Cardiac septum (tissue), 1 donor: ENCODE measurements around the gene PPHLN1. TPM values are rescaled to one million over a fixed set of nuclear protein-coding genes. Genes with fewer than 3 reads are reported as not detected.
A peak's percentile ranks its signal among the peaks of the same experiment; 100 is the strongest.

ENCODE experiments used
- DNase-seq: peaks from one replicate; pipeline ENCODE4 v3.0.0-alpha.2; 2020; ENCODE audit warnings: low spot score
- intact Hi-C: fragments of 100-400 bp; cut with DNase I; formaldehyde crosslinking; loops from one replicate; pipeline ENCODE4 v1.14.0; 2022
- long read RNA-seq: library from polyadenylated mRNA; unstranded; transcript quantifications from one replicate; pipeline ENCODE4 v2.0.0, GENCODE V29; 2021
- total RNA-seq: library from RNA; stranded (reverse); fragmentation: NEBNext Ultra II Directional; extraction: Animal tissue kit (Norgen Biotek cat#: 25700); gene quantifications from one replicate; pipeline ENCODE4 v1.2.1, GENCODE V29; 2021
- donor health status: DM: no; HTN: no; CAD: no.

PPHLN1 gene
- 33.7 TPM for total RNA-seq
- long read RNA-seq, full-length matches to known transcripts, result 5 of 13 reads
- long read RNA-seq, partial matches to known transcripts, result 5 of 13 reads
- long read RNA-seq, other reads (novel, unspliced or antisense), result 3 of 13 reads

- intact Hi-C loops, result loop anchor here (5.0 to 10.0 kb wide), 2 partner anchors 91 to 184 kb away; partner anchors contain the start of genes GXYLT1 and YAF2
Observed at GRCh38 chr12:42325653-42326474, at the start of gene PPHLN1, which contains the start of gene ZCRB1. PPHLN1 (plus strand) TSS chr12:42326167; CDS start chr12:42335903, 9,736 bp downstream. ZCRB1 (minus strand) TSS chr12:42326094; CDS start chr12:42324102, 1,992 bp downstream.

GRCh38 chr12:42277396-42278127, 48.4 kb upstream of the PPHLN1 start:
- intact Hi-C loops, result no loop called here
- DNase-seq, result no peak

More at GRCh38 chr12:42325653-42326474, at the start of gene PPHLN1, which contains the start of gene ZCRB1:
- DNase-seq, result peak; percentile 92

- DNase-seq, result no peak
- intact Hi-C loops, result no loop called here
Observed at GRCh38 chr12:42278128-42278510, 47.8 kb upstream of the PPHLN1 start.

DNA sequence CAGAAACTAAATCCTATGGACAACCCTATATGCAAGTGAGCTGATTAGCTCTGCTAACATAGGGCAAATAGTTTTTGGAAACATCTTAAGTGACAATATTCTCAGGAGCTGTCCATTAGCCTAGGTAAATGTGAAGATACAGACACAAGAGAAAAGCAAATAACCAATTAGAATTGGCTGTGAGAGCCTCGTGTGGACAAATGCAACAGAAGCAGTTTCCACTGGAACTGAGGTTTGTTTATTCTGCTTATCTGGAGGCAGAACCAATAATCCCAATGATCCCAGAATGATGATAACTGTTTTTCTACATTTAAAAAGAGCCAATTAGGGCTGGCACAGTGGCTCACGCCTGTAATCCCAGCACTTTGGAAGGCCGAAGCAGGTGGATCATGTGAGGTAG, 44.7 kb upstream of the PPHLN1 start:
- no peak for DNase-seq
- intact Hi-C loops, result no loop called here

GRCh38 chr12:42281844-42282243, 44.1 kb upstream of the PPHLN1 start:
- intact Hi-C loops, result no loop called here

GRCh38 chr12:42282294-42282693, 43.7 kb upstream of the PPHLN1 start:
- intact Hi-C loops, result no loop called here
- DNase-seq, result no peak

More at GRCh38 chr12:42281844-42282243, 44.1 kb upstream of the PPHLN1 start:
- no peak for DNase-seq

GRCh38 chr12:42283739-42284138, 42.2 kb upstream of the PPHLN1 start:
- no peak for DNase-seq
- intact Hi-C loops, result no loop called here

DNA sequence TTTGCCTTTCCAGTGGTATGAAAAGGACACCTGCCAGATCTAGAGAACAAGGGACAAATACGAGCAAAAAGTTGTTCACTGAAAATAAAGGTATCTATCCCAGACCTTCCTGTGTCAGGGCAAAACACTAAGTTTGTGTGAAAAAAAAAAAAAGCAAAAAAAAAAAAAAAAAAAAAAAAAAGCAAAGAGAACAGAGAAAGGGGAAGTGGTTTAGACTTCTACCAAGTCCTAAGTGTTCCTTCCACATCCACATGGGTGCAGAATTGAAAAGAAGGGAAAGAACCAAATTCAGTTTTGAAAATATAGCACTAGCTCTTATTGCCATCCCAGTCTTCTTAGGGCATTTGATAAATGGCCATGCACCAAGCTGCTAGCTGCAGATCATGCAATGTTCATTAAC, 41.8 kb upstream of the PPHLN1 start:
- DNase-seq, result no peak
- intact Hi-C loops, result no loop called here

DNA sequence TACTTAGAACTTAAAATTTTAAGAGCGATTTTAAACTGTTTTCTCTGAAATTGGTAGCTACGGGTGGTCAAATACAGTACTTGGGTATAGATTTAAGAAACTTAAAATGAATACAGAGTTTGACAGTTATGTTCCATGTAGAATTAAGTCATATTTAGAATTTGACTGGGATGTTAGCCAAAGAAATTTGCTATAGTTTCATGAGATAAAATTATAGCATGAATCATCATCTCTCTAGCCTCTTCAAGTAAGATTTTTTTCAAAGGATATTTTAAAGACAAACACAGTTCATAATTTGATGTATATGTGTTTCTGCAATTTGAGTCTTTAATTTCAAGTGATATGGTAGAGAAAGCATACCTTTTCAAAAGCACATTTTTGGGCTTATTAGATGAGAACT, 41.1 kb upstream of the PPHLN1 start:
- DNase-seq, result no peak
- intact Hi-C loops, result no loop called here

DNA sequence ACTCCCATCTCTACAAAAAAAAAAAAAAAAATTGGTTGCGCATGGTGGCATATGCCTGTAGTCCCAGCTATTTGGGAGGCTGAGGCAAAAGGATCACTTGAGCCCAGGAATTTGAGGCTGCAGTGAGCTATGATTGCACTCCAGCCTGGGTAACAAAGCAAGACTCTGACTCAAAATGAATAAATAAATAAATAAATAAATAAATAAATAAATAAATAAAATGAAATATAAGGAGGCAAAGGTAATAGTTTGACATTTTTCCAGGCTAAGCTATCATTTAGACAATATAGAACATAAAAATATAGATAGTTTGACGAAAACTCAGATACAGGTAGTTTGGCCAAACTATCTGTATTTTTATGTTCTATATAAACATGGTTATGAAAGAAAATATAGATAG, 40.5 kb upstream of the PPHLN1 start:
- no peak for DNase-seq
- intact Hi-C loops, result no loop called here

GRCh38 chr12:42286741-42287140, 39.2 kb upstream of the PPHLN1 start:
- DNase-seq, result no peak
- intact Hi-C loops, result no loop called here

- no peak for DNase-seq
- intact Hi-C loops, result no loop called here
Observed at GRCh38 chr12:42288544-42288943, 37.4 kb upstream of the PPHLN1 start.

GRCh38 chr12:42291680-42292079, 34.3 kb upstream of the PPHLN1 start:
- DNase-seq, result no peak
- intact Hi-C loops, result no loop called here

GRCh38 chr12:42296503-42297109, 29.4 kb upstream of the PPHLN1 start:
- intact Hi-C loops, result no loop called here
- DNase-seq, result no peak

DNA sequence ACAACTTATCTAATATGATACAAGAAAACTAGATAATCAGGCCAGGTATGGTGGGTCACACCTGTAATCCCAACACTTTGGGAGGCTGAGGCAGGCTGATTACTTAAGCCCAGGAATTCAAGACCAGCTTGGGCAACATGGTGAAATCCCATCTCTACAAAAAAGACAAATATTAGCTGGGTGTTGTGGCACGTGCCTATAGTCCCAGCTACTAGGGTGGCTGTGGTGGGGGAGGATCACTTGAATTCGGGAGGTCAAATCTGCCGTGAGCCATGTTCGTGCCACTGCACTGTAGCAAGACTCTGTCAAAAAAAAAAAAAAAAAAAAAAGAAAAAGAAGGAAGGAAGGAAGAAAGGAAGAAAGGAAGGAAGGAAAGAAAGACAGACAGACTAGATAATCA, 27.1 kb upstream of the PPHLN1 start:
- no peak for DNase-seq

GRCh38 chr12:42299392-42300308, 26.3 kb upstream of the PPHLN1 start:
- intact Hi-C loops, result no loop called here

More for the DNA sequence above, 27.1 kb upstream of the PPHLN1 start:
- intact Hi-C loops, result no loop called here

GRCh38 chr12:42306297-42306696, 19.7 kb upstream of the PPHLN1 start:
- intact Hi-C loops, result no loop called here

More at GRCh38 chr12:42299392-42300308, 26.3 kb upstream of the PPHLN1 start:
- DNase-seq, result no peak

DNA sequence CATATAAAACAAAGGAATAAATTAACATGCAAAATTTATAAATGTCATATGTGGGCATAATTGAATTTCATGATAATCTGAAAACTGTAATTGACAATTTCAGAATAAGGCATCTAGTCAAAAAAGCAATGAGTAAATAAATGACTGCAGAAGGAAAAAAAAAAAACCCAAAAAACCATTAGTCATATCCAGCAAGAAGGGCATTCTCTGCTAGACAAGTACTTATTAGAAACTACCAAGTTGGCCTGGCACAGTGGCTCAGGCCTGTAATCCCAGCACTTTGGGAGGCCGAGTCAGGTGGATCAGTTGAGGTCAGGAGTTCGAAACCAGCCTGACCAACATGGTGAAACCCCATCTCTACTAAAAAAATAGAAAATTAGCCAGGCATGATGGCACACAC, 17.6 kb upstream of the PPHLN1 start:
- intact Hi-C loops, result no loop called here
- no peak for DNase-seq

More at GRCh38 chr12:42306297-42306696, 19.7 kb upstream of the PPHLN1 start:
- no peak for DNase-seq

- intact Hi-C loops, result no loop called here
- DNase-seq, result no peak
Observed at GRCh38 chr12:42309996-42310395, 16.0 kb upstream of the PPHLN1 start.
